Fibroblast of mammary gland (primary cell): Measurements from ENCODE around the gene STXBP6.

Source experiments
- DNase-seq: peaks from one replicate; pipeline ENCODE4 v3.0.0-alpha.2; 2010; ENCODE audit warnings: low read depth
- H3K4me3 ChIP-seq: 2 replicates; pipeline ENCODE4 v1.5.1; 2011; ENCODE audit warnings: low read depth, mild to moderate bottlenecking, low read length, moderate library complexity; ENCODE audit not compliant: control insufficient read depth
- CTCF ChIP-seq: conservative IDR thresholded peaks from 2 replicates; pipeline ENCODE4 v1.5.1; 2011; ENCODE audit warnings: low read depth, low read length, inconsistent platforms; ENCODE audit not compliant: control insufficient read depth, insufficient read depth

STXBP6 gene

GRCh38 chr14:24888532-24888931 lies 161.4 kb downstream of the STXBP6 start:
- DNase-seq, result no peak
- no peak overlapping the region for H3K4me3 ChIP-seq
- no peak for TF ChIP-seq CTCF

GRCh38 chr14:24887623-24888304 lies 162.2 kb downstream of the STXBP6 start:
- DNase-seq, result no peak

GRCh38 chr14:24885410-24885913 lies 164.5 kb downstream of the STXBP6 start:
- H3K4me3 ChIP-seq, result no peak overlapping the region
- no peak for TF ChIP-seq CTCF
- no peak for DNase-seq

More at GRCh38 chr14:24887623-24888304, 162.2 kb downstream of the STXBP6 start:
- no peak overlapping the region for H3K4me3 ChIP-seq
- no peak for TF ChIP-seq CTCF

GRCh38 chr14:24883576-24883975 lies 166.4 kb downstream of the STXBP6 start:
- H3K4me3 ChIP-seq, result no peak overlapping the region
- TF ChIP-seq CTCF, result no peak
- peak; percentile 62 for DNase-seq

- no peak overlapping the region for H3K4me3 ChIP-seq
- no peak for DNase-seq
- TF ChIP-seq CTCF, result no peak
Measured at GRCh38 chr14:24881116-24881893, 168.6 kb downstream of the STXBP6 start.

- no peak for TF ChIP-seq CTCF
- H3K4me3 ChIP-seq, result no peak overlapping the region
- peak; percentile 36 for DNase-seq
Measured at GRCh38 chr14:24880689-24881088, 169.3 kb downstream of the STXBP6 start.
